Choroid plexus epithelial cell (primary cell): Measurements from ENCODE around the gene PCSK7.
A peak's percentile ranks its signal among the peaks of the same experiment; 100 is the strongest.

Source experiments
- DNase-seq: peaks from one replicate; pipeline ENCODE4 v3.0.0-alpha.2; 2010; ENCODE audit warnings: low read depth
- H3K4me3 ChIP-seq: 2 replicates; pipeline ENCODE4 v1.5.1; 2011; ENCODE audit warnings: low read depth, mild to moderate bottlenecking, control low read depth, low read length, moderate library complexity
- TF ChIP-seq, protein P1 (sequence below): conservative IDR thresholded peaks from 2 replicates; pipeline ENCODE4 v1.5.1; 2011; ENCODE audit warnings: low read depth, mild to moderate bottlenecking, control low read depth, inconsistent platforms, low read length, moderate library complexity

Gene PCSK7

GRCh38 chr11:117199916-117200812 is 31.7 kb downstream of the PCSK7 start:
- H3K4me3 ChIP-seq = peak overlapping the region; percentile 66
- TF ChIP-seq, protein P1, sequence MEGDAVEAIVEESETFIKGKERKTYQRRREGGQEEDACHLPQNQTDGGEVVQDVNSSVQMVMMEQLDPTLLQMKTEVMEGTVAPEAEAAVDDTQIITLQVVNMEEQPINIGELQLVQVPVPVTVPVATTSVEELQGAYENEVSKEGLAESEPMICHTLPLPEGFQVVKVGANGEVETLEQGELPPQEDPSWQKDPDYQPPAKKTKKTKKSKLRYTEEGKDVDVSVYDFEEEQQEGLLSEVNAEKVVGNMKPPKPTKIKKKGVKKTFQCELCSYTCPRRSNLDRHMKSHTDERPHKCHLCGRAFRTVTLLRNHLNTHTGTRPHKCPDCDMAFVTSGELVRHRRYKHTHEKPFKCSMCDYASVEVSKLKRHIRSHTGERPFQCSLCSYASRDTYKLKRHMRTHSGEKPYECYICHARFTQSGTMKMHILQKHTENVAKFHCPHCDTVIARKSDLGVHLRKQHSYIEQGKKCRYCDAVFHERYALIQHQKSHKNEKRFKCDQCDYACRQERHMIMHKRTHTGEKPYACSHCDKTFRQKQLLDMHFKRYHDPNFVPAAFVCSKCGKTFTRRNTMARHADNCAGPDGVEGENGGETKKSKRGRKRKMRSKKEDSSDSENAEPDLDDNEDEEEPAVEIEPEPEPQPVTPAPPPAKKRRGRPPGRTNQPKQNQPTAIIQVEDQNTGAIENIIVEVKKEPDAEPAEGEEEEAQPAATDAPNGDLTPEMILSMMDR = no peak
- no peak for DNase-seq

- TF ChIP-seq, protein P1 = no peak
- peak; percentile 95 for DNase-seq
- peak within 1 kb of the TSS; percentile 66 for H3K4me3 ChIP-seq
These were observed 32.6 kb downstream of the PCSK7 start, which contains the start of gene TAGLN for GRCh38 chr11:117199053-117199915. Gene TAGLN (plus strand): TSS chr11:117199370. CDS start chr11:117203014, 3,644 bp downstream.

DNA sequence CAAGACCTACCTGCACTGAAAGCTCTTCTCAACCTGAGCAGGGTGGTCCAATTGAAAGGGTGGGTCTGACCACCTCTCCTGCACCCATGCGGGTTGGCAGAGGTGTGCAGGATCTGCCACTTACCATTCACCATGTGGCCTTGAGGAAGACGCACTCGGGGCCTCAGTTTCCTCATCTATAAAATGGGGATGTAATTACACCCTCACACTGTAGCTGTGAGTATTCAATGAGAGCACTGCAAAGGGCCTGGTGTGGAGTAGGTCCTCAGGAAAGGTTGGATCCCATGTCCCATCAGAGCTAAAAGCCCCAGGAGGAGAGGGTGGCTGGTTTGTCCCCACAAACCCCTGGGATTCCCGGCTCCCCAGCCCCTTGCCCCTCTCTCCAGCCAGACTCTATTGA is 33.3 kb downstream of the PCSK7 start:
- no peak for DNase-seq
- peak overlapping the region; percentile 66 for H3K4me3 ChIP-seq
- TF ChIP-seq, protein P1 = no peak

DNA sequence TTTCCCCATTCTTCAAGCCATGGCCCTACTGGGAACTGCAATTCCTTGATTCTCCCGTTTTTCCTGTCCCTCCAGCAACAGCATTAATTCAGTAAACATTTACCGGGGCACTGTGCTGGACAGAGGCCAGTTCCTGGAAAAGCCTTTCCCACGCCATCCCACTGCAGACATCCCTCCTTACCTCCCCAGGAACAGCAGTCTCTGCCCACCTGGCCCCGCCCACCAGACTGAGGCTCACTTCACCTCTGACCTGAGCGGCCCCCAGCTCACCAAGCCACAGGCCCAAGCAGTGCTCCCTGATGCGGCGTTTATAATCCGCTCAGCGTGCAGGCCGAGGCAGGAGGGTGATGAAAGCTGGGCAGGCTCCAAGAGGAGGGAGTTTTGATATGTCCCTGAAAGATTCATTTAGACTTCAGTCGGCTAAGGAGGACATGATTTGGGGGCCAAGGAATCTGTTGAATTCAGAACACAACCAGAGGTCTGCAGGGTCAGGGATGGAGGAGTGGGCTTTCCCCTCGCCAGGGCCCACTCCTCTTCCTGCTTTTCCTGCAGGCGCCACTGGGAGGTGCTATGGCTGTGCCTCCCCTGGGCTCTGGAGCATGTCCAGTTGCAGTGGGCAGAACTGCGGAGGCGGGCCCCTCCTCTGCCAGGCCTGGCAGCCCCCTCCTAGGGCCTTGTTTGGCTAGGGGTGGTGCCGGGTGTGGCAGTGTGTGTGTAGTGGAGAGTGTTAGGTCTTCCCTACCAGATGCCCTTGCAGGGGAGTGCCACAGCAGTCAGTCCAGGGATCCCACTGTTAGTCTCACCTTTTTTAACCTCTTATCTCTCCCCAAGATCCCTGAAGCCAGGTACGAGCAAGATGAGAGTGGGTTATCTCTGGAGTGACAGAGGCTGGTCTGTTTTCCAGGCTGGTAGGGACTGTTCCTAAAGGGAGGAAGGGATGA is 34.1 kb downstream of the PCSK7 start:
- TF ChIP-seq, protein P1 = peak; percentile 75
- no peak overlapping the region for H3K4me3 ChIP-seq
- peak; percentile 50 for DNase-seq

GRCh38 chr11:117197006-117197405 is 34.9 kb downstream of the PCSK7 start:
- TF ChIP-seq, protein P1 = no peak
- no peak for DNase-seq
- H3K4me3 ChIP-seq = no peak overlapping the region

DNA sequence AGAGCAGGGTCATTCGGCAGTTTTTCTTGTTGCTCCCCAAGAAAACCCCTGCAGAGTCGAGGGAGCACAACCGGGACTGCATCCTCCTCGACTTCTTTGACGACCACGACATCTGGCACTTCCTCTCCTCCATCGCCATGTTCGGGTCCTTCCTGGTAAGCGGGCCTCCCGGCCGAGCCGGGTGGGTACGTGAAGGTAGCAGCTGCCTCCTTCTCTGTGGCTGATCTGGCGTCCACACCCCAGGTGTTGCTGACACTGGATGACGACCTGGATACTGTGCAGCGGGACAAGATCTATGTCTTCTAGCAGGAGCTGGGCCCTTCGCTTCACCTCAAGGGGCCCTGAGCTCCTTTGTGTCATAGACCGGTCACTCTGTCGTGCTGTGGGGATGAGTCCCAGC is 36.1 kb downstream of the PCSK7 start:
- no peak overlapping the region for H3K4me3 ChIP-seq
- TF ChIP-seq, protein P1 = no peak

More for the DNA sequence above, 36.1 kb downstream of the PCSK7 start:
- no peak for DNase-seq
